GM21390 (cell line): ENCODE measurements around the gene SPRR2D.
"Not testable (repeated sequence)": the region's sequence is repeated elsewhere in the genome, so short reads cannot be mapped to it uniquely, and the experiment has no call there.

Experiments used
- ATAC-seq: cut with Tn5 transposase; IDR thresholded peaks from one replicate; pipeline ENCODE4 v1.9.1; 2021; ENCODE audit not compliant: unreplicated experiment

The SPRR2D gene

GRCh38 chr1:153021829-153022228 lies 19.1 kb downstream of the SPRR2D start:
- ATAC-seq = not testable (repeated sequence)

DNA sequence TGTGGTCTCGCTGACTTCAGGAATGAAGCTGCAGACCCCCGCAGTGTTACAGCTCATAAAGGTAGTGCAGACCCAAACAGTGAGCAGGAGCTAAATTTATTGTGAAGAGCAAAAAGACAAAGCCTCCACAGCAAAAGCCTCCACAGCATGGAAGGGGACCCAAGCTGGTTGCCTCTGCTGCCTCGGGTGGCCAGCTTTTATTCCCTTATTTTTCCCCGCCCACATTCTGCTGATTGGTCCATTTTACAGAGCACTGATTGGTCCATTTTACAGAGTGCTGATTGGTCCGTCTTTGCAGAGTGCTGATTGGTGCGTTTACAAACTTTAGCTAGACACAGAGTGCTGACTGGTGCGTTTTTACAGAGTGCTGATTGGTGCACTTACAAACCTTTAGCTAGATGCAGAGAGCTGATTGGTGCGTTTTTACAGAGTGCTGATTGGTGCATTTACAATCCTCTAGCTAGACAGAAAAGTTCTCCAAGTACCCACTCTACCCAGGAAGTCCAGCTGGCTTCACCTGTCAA lies 29.6 kb downstream of the SPRR2D start:
- ATAC-seq = not testable (repeated sequence)

DNA sequence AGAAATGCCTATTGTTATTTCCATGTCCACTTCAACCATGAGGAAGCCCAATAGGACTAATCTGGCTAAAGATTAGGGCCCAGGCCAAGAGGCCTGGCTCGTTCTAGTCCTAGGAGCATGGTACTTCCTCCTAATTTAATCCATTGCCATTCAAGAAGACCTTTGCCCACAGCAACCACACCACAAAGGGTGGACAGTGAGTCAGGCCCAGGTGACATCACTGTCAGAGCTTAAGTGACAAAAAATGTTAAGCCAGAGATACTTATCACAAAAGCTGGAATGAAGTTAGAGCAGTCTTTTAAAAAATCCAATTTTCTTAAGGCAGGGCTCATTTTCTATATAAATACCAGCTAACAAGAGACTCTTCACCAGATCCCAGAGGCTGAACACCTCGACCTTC lies 39.5 kb downstream of the SPRR2D start, which contains the start of gene SPRR3:
Gene SPRR3 (plus strand): TSS at position 368 of the 400 bp plus-strand sequence. CDS start 1,272 bp downstream, outside the sequence.
- no peak for ATAC-seq

DNA sequence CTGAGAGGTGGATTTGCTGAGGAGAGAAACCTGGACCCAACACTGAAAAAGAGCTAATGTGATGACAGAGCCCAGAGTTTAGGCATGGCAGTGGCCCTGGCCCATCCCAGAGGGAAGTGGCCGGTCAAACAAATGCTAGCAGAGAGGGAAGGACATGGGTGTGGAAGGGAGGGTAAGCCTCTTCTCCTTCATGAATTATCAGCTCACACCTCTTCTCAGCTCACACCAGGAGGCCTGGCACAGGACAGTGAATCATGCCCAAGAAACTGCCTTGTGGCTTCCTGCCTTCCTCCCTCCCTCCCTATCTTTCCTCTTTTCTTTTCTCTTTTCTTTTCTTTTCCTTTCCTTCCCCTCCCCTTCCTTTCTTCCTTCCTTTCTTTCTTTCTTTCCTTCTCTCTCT lies 40.6 kb downstream of the SPRR2D start:
- ATAC-seq = no peak

- no peak for ATAC-seq
These were observed 41.1 kb downstream of the SPRR2D start for GRCh38 chr1:152999818-153000217.

GRCh38 chr1:152998476-152998875 lies 42.4 kb downstream of the SPRR2D start:
- ATAC-seq = no peak

DNA sequence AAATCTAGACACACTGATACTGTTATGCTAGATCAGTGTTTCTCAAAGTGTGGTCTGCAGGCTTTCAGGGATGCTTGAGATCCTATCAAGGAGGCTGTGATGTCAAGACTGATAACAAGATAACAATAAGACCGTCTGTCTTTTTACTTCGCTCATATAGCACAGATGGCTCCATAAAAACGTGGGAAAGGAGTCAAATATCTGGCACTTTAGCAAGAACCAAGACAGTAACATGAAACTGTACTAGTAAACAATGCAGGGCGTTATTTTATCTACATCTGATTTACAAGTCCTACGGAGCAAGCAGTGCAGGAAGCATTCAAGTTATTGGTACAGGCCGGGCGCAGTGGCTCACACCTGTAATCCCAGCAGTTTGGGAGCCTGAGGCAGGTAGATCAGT lies 43.0 kb downstream of the SPRR2D start:
- ATAC-seq = no peak

GRCh38 chr1:152996633-152997400 lies 44.1 kb downstream of the SPRR2D start:
- no peak for ATAC-seq

DNA sequence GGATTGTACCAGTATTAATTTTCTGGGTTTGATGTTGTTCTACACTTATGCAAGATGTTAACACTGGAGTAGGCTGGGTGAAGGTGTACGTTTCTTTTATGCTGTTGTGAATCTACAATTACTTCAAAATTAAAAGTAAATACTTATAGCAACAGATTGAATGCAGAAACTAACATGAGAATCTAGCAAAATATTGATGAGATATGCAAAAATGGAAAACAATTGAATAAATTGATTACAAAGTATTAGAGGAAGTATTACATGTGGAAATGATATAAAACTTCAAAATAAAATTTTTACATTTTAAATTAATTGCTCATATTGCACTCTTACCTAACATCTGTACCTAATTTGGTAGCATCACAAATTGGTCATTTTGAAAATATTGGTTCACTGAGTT lies 45.1 kb downstream of the SPRR2D start:
- ATAC-seq = no peak

- ATAC-seq = no peak
These were observed 47.7 kb downstream of the SPRR2D start for GRCh38 chr1:152993186-152993585.
